MCF 10A (cell line): ENCODE results near the gene KRTAP1-5. TPM values are rescaled to one million over a fixed set of nuclear protein-coding genes. Genes with fewer than 3 reads are reported as not detected.

Experiments
- BruUV-seq: library from RNA; stranded (reverse); fragments of 400-500 nt; replicated peaks from 2 replicates; lab custom pipeline; 2021; lab: Mats Ljungman, UMichigan
- CTCF ChIA-PET: fragments of 300-600 bp; sonication (Branson Sonifier 250); formaldehyde crosslinking; extraction: SDS; loops from one replicate; lab custom pipeline; 2021; ENCODE audit warnings: antibody characterized with exemption, inconsistent platforms; lab: Yijun Ruan, JAX
- POLR2A ChIA-PET: fragments of 300-600, 350-650 bp; sonication (Branson Sonifier 250); formaldehyde crosslinking; extraction: SDS; loops from one replicate; lab custom pipeline; 2020; ENCODE audit warnings: antibody characterized with exemption, inconsistent platforms; lab: Yijun Ruan, JAX
- DNase-seq: peaks from one replicate; pipeline ENCODE4 v3.0.0-alpha.2; 2018; ENCODE audit not compliant: unreplicated experiment
- H3K27ac Mint-ChIP-seq: one replicate; pipeline ENCODE4 v1.8.0; 2022; ENCODE audit warnings: mild to moderate bottlenecking, low read depth, mixed read lengths; ENCODE audit not compliant: unreplicated experiment
- H3K27me3 Mint-ChIP-seq: one replicate; pipeline ENCODE4 v1.8.0; 2022; ENCODE audit warnings: mixed read lengths; ENCODE audit not compliant: insufficient read depth, unreplicated experiment
- H3K36me3 Mint-ChIP-seq: one replicate; pipeline ENCODE4 v1.8.0; 2022; ENCODE audit warnings: mild to moderate bottlenecking, moderate library complexity, mixed read lengths; ENCODE audit not compliant: insufficient read depth, unreplicated experiment
- H3K4me1 Mint-ChIP-seq: one replicate; pipeline ENCODE4 v1.8.0; 2022; ENCODE audit warnings: mixed read lengths; ENCODE audit not compliant: insufficient read depth, unreplicated experiment
- H3K4me3 Mint-ChIP-seq: one replicate; pipeline ENCODE4 v1.8.0; 2022; ENCODE audit warnings: mild to moderate bottlenecking, moderate library complexity, mixed read lengths; ENCODE audit not compliant: unreplicated experiment
- H3K9me3 Mint-ChIP-seq: one replicate; pipeline ENCODE4 v1.8.0; 2022; ENCODE audit warnings: mixed read lengths; ENCODE audit not compliant: unreplicated experiment
- intact Hi-C: fragments of 100-400 bp; cut with micrococcal nuclease; formaldehyde crosslinking; loops from 2 replicates; pipeline ENCODE4 v1.14.1; 2022
- total RNA-seq: library from RNA; stranded (reverse); gene quantifications from 2 replicates; pipeline ENCODE4 v1.2.3, GENCODE V29; 2022
- TF ChIP-seq, protein P1 (sequence below): fragments of 200-600 bp; IDR thresholded peaks from one replicate; pipeline ENCODE4 v1.8.0; 2022; ENCODE audit warnings: antibody characterized with exemption, mild to moderate bottlenecking; ENCODE audit not compliant: unreplicated experiment

KRTAP1-5 gene
- total RNA-seq, 1 experiment from 2014 or later = not detected

DNA sequence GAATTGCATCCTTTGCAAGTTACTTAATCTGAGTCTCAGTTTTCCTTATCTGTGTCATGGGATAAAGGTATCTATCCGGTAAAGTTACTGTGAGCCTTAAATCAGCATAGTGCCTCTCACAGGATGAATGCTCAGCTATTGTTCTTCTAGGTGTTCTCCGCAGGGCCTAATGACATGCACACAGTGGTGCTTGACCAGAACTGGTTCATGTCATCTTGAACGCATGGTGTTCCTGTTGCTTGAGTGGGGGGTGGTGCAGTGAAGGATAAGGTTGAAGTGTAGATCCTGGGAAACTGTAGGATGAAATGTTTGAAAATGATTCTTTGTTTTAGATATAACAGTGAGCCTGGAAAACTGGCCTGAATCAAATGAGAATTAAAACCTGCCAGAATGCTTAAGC is 46.9 kb downstream of the KRTAP1-5 start:
- Mint-ChIP-seq H3K27me3 (peaks cover 11% of the 10 kb centered on the region), H3K4me1 (no peaks in the 10 kb centered on the region), H3K27ac (no peak overlapping the region), H3K36me3 (no peaks in the 10 kb centered on the region), H3K4me3 (no peak overlapping the region), H3K9me3 (no peaks in the 10 kb centered on the region)
- CTCF ChIA-PET = interaction anchor here (0.7 kb wide), 2 partner anchors 34 to 350 kb away, joined by 3 to 4 read pairs; no protein-coding TSS in a partner anchor
- DNase-seq = no peak
- intact Hi-C loops = no loop called here
- TF ChIP-seq, protein P1, sequence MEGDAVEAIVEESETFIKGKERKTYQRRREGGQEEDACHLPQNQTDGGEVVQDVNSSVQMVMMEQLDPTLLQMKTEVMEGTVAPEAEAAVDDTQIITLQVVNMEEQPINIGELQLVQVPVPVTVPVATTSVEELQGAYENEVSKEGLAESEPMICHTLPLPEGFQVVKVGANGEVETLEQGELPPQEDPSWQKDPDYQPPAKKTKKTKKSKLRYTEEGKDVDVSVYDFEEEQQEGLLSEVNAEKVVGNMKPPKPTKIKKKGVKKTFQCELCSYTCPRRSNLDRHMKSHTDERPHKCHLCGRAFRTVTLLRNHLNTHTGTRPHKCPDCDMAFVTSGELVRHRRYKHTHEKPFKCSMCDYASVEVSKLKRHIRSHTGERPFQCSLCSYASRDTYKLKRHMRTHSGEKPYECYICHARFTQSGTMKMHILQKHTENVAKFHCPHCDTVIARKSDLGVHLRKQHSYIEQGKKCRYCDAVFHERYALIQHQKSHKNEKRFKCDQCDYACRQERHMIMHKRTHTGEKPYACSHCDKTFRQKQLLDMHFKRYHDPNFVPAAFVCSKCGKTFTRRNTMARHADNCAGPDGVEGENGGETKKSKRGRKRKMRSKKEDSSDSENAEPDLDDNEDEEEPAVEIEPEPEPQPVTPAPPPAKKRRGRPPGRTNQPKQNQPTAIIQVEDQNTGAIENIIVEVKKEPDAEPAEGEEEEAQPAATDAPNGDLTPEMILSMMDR = no peak
- BruUV-seq = no TSS peak
- POLR2A ChIA-PET = interaction anchor here (1.3 kb wide), 1 partner anchor 13 kb away, joined by 3 read pairs; the partner anchor contains the start of gene KRT39

DNA sequence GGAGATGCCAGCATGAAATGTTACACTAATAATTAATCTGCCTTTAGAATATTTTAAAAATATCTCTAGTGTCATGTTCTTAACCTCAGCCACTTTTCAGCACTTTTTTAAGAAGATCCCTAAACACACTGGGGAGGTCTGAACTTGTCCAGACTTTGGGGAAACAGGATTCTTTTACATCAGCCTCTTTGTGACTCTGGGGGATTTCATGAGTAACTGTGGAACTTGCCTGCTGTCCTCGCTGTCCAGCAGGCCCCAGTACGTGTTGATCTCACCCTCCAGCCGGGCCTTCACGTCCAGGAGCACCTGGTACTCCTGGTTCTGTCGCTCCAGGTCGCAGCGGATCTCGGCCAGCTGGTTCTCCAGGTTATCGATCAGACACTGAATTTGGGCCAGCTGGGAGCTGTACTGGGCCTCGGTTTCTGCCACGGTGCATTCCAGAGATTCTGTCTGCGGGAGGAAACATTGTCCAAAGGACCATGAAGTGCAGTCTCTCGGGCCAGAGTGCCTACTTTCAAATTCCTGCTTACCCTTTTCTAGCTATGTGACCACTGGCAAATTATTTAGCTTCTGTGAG is 48.3 kb downstream of the KRTAP1-5 start:
- intact Hi-C loops = no loop called here
- no peaks in the 10 kb centered on the region for H3K9me3 Mint-ChIP-seq
- TF ChIP-seq, protein P1 = no peak
- H3K27ac Mint-ChIP-seq = no peak overlapping the region
- no peaks in the 10 kb centered on the region for H3K4me1 Mint-ChIP-seq
- peaks cover 4% of the 10 kb centered on the region for H3K27me3 Mint-ChIP-seq
- no peak for DNase-seq
- no TSS peak for BruUV-seq
- no peak overlapping the region for H3K4me3 Mint-ChIP-seq
- POLR2A ChIA-PET = interaction anchor here (0.7 kb wide), 1 partner anchor 1209 kb away, joined by 4 read pairs; no protein-coding TSS in a partner anchor
- CTCF ChIA-PET = no interaction called here
- no peaks in the 10 kb centered on the region for H3K36me3 Mint-ChIP-seq

Other genes starting within 250 kb of the KRTAP1-5 start
- gene KRT27, start 244.7 kb downstream of the KRTAP1-5 start, total RNA-seq = not detected in 2 replicates
- not detected in 2 replicates for gene KRT28, start 227.2 kb downstream of the KRTAP1-5 start, total RNA-seq
- gene KRT10, start 204.6 kb downstream of the KRTAP1-5 start, total RNA-seq = 95.5 and 116 TPM in 2 replicates
- not detected in 2 replicates for gene KRT12, start 160.0 kb downstream of the KRTAP1-5 start, total RNA-seq
- not detected in 2 replicates for gene KRT20, start 142.0 kb downstream of the KRTAP1-5 start, total RNA-seq
- not detected in 2 replicates for gene KRT23, start 89.6 kb downstream of the KRTAP1-5 start, total RNA-seq
- gene KRT39, start 60.3 kb downstream of the KRTAP1-5 start, total RNA-seq = not detected in 2 replicates
- gene KRT40, start 42.9 kb downstream of the KRTAP1-5 start, total RNA-seq = not detected in 2 replicates
- gene KRTAP3-3, start 33.0 kb downstream of the KRTAP1-5 start, total RNA-seq = not detected in 2 replicates
- not detected in 2 replicates for gene KRTAP3-2, start 27.3 kb downstream of the KRTAP1-5 start, total RNA-seq
- gene KRTAP3-1, start 18.1 kb downstream of the KRTAP1-5 start, total RNA-seq = not detected in 2 replicates
- gene KRTAP1-4, start 3.0 kb upstream of the KRTAP1-5 start, total RNA-seq = not detected in 2 replicates
- not detected in 2 replicates for gene KRTAP1-3, start 7.7 kb upstream of the KRTAP1-5 start, total RNA-seq
- not detected in 2 replicates for gene KRTAP1-1, start 14.2 kb upstream of the KRTAP1-5 start, total RNA-seq
- gene KRTAP2-1, start 20.1 kb upstream of the KRTAP1-5 start, total RNA-seq = not detected in 2 replicates
- gene KRTAP2-2, start 28.0 kb upstream of the KRTAP1-5 start, total RNA-seq = not detected in 2 replicates
- not detected in 2 replicates for gene KRTAP2-3, start 32.9 kb upstream of the KRTAP1-5 start, total RNA-seq
- not detected in 2 replicates for gene KRTAP2-4, start 38.7 kb upstream of the KRTAP1-5 start, total RNA-seq
- not detected in 2 replicates for gene KRTAP4-7, start 56.9 kb upstream of the KRTAP1-5 start, total RNA-seq
- not detected in 2 replicates for gene KRTAP4-8, start 70.9 kb upstream of the KRTAP1-5 start, total RNA-seq
- not detected in 2 replicates for gene KRTAP4-16, start 75.0 kb upstream of the KRTAP1-5 start, total RNA-seq
- gene KRTAP4-9, start 78.2 kb upstream of the KRTAP1-5 start, total RNA-seq = not detected in 2 replicates
- not detected in 2 replicates for gene KRTAP4-11, start 91.2 kb upstream of the KRTAP1-5 start, total RNA-seq
- not detected in 2 replicates for gene KRTAP4-12, start 97.0 kb upstream of the KRTAP1-5 start, total RNA-seq
- not detected in 2 replicates for gene KRTAP4-6, start 113.3 kb upstream of the KRTAP1-5 start, total RNA-seq
- gene KRTAP4-5, start 122.6 kb upstream of the KRTAP1-5 start, total RNA-seq = not detected in 2 replicates
- gene KRTAP4-4, start 133.5 kb upstream of the KRTAP1-5 start, total RNA-seq = not detected in 2 replicates
- not detected in 2 replicates for gene KRTAP4-3, start 141.0 kb upstream of the KRTAP1-5 start, total RNA-seq
- not detected in 2 replicates for gene KRTAP4-2, start 151.0 kb upstream of the KRTAP1-5 start, total RNA-seq
- not detected in 2 replicates for gene KRTAP4-1, start 157.7 kb upstream of the KRTAP1-5 start, total RNA-seq
- not detected in 2 replicates for gene KRTAP9-1, start 162.7 kb upstream of the KRTAP1-5 start, total RNA-seq
- not detected in 2 replicates for gene KRTAP9-2, start 199.4 kb upstream of the KRTAP1-5 start, total RNA-seq
- not detected in 2 replicates for gene KRTAP9-3, start 205.2 kb upstream of the KRTAP1-5 start, total RNA-seq
- not detected in 2 replicates for gene KRTAP9-8, start 210.8 kb upstream of the KRTAP1-5 start, total RNA-seq
- not detected in 2 replicates for gene KRTAP9-4, start 222.5 kb upstream of the KRTAP1-5 start, total RNA-seq
- not detected in 2 replicates for gene KRTAP9-9, start 228.2 kb upstream of the KRTAP1-5 start, total RNA-seq
- gene KRTAP9-6, start 238.2 kb upstream of the KRTAP1-5 start, total RNA-seq = not detected in 2 replicates
- gene KRTAP9-7, start 248.5 kb upstream of the KRTAP1-5 start, total RNA-seq = not detected in 2 replicates